HG02840 (cell line): ENCODE data around the gene SLCO4A1.
"Not testable (repeated sequence)": the region's sequence is repeated elsewhere in the genome, so short reads cannot be mapped to it uniquely, and the experiment has no call there.

ENCODE experiments used
- ATAC-seq: cut with Tn5 transposase; IDR thresholded peaks from one replicate; pipeline ENCODE4 v1.9.1; 2021; ENCODE audit warnings: mild to moderate bottlenecking, moderate library complexity, moderate number of reproducible peaks; ENCODE audit not compliant: unreplicated experiment, low FRiP score

Gene SLCO4A1

DNA sequence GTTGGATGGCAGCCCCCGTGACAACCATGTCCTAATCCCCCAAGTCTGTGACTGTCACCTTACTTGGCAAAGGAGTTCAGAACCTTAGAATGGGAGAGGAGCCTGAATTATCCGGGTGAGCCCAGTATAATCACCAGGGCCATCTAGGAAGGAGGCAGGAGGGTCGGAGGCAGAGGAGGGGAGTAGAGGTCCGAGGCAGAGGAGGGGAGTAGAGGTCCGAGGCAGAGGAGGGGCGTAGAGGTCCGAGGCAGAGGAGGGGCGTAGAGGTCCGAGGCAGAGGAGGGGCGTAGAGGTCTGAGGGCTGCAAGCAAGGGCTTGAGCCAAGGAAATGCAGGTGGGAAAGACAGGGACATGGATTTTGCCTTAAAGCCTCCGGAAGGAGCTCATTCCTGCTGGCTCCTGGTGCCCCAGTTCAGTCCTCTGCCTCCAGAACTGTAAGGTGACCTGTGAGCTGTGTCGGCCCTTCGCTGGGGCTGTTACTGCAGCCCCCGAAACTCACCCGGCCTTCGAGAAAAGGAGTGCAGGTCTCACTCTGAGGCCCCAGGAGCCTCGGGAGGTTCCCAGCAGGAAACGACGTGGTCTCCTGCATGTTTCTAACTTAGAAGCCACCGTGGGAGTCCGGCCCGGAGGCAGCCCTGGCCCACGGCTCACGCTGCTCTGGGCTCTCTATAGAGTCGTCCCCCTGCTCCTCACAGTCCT lies 20.0 kb upstream of the SLCO4A1 start:
- ATAC-seq, result no peak

GRCh38 chr20:62622877-62623487 lies 19.3 kb upstream of the SLCO4A1 start:
- no peak for ATAC-seq

DNA sequence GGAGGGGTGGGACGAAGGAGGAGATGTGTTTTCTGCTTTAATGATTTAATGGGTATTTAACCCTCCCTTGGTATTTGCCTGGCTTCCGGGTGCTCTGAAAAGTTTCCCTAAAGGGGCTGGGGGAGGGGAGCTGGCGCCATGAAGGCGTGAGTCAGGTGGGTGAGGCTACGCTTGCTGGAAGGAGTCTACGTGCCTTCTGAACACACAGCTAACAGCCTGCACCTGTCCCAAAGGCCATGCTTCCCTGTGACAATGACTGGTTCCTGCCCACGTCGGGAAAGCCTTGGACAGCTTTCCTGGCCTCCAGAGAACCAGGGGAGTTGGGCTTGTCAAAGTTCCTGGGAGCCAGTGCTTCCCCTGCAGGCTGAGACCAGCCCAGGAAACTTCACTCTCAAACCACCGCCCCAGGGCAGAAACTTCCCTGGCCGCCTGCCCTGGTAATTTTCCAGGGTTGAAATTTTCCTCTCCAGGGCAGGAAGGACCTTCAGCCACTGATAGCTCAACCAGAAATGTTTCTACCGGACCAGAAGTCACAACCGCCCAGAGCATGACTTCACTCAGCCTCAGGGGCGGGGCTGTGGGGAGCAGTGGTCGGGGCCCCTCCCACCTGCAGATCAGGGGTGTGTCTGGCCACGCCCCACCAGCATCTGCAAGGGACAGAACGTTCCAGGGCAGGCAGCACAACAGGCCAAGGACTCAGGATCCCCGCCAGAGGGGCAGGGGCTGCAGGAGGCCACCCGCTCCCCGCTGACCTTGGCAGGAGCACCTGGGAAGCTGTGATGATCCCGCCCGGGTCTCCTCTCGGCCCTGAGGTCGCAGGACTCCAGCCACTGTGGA lies 18.6 kb upstream of the SLCO4A1 start:
- ATAC-seq, result peak; percentile 61

GRCh38 chr20:62624325-62624690 lies 18.0 kb upstream of the SLCO4A1 start:
- ATAC-seq, result peak; percentile 36

- no peak for ATAC-seq
These were observed 17.4 kb upstream of the SLCO4A1 start for GRCh38 chr20:62624719-62625453.

DNA sequence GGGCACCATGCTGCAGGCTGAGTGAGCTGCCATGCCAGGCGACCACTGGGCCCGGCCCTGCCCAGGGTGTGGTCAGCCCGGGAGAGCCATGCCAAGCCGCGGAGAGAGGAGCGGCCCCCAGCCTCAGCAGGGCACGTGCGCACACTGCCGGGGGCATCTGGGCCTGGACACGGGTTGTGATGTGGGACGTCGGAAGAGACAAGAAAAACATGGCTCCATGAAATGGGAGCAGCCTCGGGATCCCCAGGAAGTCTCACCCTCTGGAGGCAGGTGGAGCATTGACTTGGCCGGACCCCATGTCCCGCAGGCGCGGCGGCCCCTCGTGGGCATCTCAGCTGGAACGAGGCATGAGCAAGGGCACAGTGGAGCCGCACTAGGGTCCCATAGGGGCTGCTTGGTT lies 16.8 kb upstream of the SLCO4A1 start:
- ATAC-seq, result no peak

DNA sequence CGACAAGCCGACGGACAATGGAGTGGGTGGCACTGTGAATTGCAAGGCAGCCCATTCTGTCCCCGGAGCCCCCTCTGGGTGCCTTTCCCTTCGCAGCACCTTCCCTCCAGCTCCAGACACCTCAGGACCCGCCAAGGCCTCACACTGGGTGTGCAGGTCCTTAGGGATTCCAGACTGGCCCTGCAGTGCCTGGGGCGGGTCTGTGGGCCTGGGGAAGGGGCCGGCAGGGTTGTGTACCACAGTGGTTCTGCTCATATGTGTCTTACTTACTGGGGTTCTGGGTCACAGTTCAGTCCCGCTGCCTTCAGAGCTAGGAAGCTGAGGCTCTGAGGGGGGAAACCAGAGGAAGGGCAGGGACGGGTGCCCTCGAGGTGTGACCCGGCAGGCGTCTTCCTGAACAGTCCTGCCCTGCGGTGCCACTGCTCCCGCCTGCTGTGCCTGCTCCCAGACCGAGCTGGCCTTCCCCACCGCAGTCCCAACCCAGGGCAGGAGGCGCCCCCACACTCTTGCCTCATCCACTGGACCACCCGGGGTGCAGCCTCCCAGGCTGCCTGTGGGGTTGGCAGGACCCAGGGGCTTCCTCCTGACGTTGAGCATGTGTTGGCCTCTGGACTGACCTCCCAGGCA lies 16.3 kb upstream of the SLCO4A1 start:
- no peak for ATAC-seq

GRCh38 chr20:62627425-62627824 lies 14.9 kb upstream of the SLCO4A1 start:
- not testable (repeated sequence) for ATAC-seq

GRCh38 chr20:62627901-62628612 lies 14.2 kb upstream of the SLCO4A1 start:
- no peak for ATAC-seq

GRCh38 chr20:62628691-62629090 lies 13.6 kb upstream of the SLCO4A1 start:
- no peak for ATAC-seq

DNA sequence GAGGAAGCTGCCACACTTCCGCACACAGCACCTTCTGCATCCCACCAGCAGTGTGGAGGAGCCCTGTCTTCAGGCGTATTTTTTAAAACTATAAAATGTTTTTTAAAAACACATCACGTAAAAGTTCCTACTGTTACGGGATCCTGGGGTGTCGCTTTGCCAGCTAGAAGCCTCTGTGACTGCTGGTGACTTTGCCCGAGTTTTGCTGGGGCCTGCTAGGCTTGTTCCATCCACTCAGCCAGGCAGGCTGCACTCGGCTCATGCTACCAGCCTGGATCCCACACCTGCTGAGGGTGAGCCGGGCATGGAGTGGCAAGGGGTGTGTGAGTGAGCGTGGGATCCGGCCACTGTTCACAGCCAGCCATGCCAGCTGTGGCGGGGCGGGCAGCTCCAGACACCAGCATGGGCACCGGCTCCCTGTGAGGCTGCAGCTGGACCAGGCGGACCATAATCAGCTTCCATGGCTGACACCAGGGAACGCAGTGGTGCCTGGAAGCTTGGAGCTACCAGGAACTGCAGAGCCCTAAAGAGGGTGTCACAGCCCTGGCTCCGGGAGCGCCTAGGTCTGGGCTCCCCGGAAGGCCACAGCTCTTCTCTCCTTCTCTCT lies 12.3 kb upstream of the SLCO4A1 start:
- ATAC-seq, result no peak

- ATAC-seq, result no peak
These were observed 10.7 kb upstream of the SLCO4A1 start for GRCh38 chr20:62631336-62632308.

- ATAC-seq, result no peak
These were observed 9.7 kb upstream of the SLCO4A1 start for GRCh38 chr20:62632575-62633090.

DNA sequence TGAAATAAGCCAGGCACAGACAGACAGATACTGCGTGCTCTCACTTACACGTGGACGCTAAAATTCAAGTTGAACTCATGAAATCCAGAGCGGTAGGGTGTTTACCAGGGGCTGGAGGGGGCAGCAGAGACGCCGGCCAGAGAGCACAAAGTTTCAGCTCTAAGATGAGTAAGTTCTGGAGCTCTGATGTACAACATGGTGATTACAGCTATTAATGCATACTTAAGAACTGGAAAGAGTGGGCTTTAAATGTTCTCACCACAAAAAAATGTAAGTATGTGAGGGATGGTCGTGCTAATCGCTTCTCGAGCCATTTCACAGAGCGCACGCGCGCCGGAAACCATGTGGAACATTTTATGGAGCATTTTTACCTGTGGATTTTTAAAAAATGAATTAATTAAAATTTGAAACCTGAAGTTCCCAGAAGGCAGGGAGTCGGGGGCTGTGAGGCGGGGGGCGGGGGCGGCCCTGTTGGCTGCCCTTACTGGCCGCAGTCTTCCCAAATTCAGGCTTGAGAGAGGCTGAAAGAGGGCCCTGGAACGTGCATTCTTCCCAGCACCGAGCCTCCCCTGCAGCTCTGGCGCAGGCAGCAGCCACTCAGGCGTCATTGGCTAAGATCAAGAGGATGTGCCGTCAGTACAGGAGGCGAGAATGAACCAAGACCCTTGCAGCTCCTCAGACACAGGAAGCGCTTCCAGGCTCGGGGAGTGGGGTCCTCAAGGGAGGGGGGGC lies 8.5 kb upstream of the SLCO4A1 start:
- ATAC-seq, result no peak

DNA sequence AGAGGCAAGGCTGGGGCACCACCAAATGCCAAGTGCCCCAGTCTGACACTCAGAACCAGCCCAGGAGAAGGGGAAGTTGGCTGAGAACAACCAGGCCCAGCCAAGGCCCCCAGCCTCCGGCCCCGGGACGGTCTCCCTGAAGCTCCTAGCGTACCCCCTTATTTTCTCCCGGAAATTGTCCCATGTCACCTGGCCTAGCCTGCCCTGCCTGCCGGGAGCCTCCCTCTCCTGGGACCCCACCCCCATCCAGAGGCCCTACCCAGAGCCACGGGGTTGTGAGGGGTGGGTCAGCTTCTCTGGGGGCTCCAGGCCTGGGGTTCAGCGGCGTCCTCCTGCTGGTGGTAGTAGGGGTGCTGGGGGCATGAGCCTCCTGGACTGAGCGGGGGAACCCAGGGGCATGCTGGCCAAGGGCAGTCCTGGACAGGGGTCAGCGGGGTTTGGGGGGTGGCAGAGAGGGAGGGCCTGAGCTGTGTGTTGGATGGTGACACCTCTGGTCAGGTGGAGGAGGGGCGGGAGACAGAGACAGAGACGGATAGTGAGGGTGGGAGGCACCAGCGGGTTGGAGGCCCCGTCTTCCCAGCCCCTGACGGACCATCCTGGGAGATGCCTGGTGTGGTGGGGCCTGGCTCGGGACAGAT lies 7.9 kb upstream of the SLCO4A1 start:
- no peak for ATAC-seq

DNA sequence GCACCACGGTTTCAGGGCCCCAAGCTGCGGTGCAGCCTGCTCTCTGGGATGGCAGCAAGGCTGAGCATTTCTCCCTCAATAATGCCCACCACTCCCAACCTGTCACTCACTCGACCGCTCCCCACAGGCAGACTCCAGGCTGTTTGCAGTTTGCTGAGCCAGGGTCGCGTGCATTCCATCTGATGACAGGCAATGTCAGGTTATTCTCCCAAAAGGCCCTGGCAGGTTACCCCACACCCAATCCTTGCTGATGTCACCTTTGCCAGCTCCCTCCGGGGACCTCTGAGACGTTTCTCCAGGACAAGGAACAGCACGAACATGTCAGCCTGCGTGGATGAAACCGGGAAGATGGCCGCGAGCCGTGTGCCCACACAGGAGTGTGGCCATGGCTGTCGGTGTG lies 7.1 kb upstream of the SLCO4A1 start:
- ATAC-seq, result no peak

DNA sequence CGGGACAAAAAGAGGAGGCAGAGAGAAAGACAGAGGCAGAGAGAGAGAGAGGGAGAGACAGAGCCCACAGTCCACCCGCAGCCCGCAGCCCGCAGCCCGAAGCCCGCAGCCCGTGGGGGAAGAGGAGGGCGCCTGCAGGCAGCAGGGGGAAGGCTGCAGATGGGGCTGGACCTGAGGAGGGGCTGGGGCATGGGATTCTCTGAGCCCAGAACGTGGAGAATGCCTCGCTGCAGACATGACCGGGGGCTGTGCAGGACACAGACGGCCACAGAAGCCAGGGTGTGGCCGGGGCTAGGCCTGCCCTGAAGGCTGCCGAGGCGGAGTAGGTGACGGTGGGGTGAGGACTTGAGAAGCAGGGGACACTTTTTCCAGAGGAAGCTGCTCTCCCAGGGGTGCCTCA lies 6.5 kb upstream of the SLCO4A1 start:
- ATAC-seq, result no peak
